ENCODE data around the gene CHTOP. TPM values are rescaled to one million over a fixed set of nuclear protein-coding genes. Genes with fewer than 3 reads are reported as not detected.

Gene CHTOP
- 27.6 and 30.9 TPM in 2 replicates for total RNA-seq

GRCh38 chr1:153633754-153634665 is at the start of gene CHTOP:
CHTOP (plus strand) TSS chr1:153634066; CDS start chr1:153636589, 2,523 bp downstream.

GRCh38 chr1:153612755-153613331 is 21.0 kb upstream of the CHTOP start, which contains the start of gene S100A16:
S100A16 (minus strand) TSS chr1:153613137; CDS start chr1:153608151, 4,986 bp downstream.

GRCh38 chr1:153616144-153616916 is 17.5 kb upstream of the CHTOP start, which contains the start of gene S100A14:
S100A14 (minus strand) TSS chr1:153616325; CDS start chr1:153615858, 467 bp downstream.

GRCh38 chr1:153626904-153627714 is 6.8 kb upstream of the CHTOP start, which contains the start of gene S100A13:
S100A13 (minus strand) TSS chr1:153627505; CDS start chr1:153626472, 1,033 bp downstream.

GRCh38 chr1:153627715-153628626 is 5.9 kb upstream of the CHTOP start, which contains the start of gene S100A1:
S100A1 (plus strand) TSS chr1:153628434; CDS start chr1:153630522, 2,088 bp downstream.

GRCh38 chr1:153658400-153659174 is 24.7 kb downstream of the CHTOP start, which contains the start of gene SNAPIN:
SNAPIN (plus strand) TSS chr1:153658703; CDS start chr1:153658744, 41 bp downstream.

GRCh38 chr1:153670859-153671627 is 37.2 kb downstream of the CHTOP start, which contains the start of gene ILF2:
ILF2 (minus strand) TSS chr1:153670993; CDS start chr1:153670922, 71 bp downstream.

GRCh38 chr1:153678519-153679336 is 44.9 kb downstream of the CHTOP start, which contains the start of gene NPR1:
NPR1 (plus strand) TSS chr1:153678688; CDS start chr1:153679109, 421 bp downstream.

Other genes starting within 250 kb of the CHTOP start
- gene S100A8, start 243.0 kb upstream of the CHTOP start, total RNA-seq: not detected in 2 replicates
- not detected in 2 replicates for gene S100A7A, start 217.5 kb upstream of the CHTOP start, total RNA-seq
- not detected in 2 replicates for gene S100A7, start 173.4 kb upstream of the CHTOP start, total RNA-seq
- gene S100A6, start 98.1 kb upstream of the CHTOP start, total RNA-seq: 822 and 1,175 TPM in 2 replicates
- 0.26 TPM in 1 of 2 replicates, not detected in the other for gene S100A5, start 93.1 kb upstream of the CHTOP start, total RNA-seq
- gene S100A4, start 88.3 kb upstream of the CHTOP start, total RNA-seq: 41.0 and 113 TPM in 2 replicates
- gene S100A3, start 84.8 kb upstream of the CHTOP start, total RNA-seq: 1.7 and 4.4 TPM in 2 replicates
- 0.98 and 2.4 TPM in 2 replicates for gene S100A2, start 68.2 kb upstream of the CHTOP start, total RNA-seq
- 92.6 and 247 TPM in 2 replicates for gene S100A16, start 20.9 kb upstream of the CHTOP start, total RNA-seq
- gene S100A14, start 17.7 kb upstream of the CHTOP start, total RNA-seq: 0.13 TPM in 1 of 2 replicates, not detected in the other
- gene S100A13, start 6.6 kb upstream of the CHTOP start, total RNA-seq: 38.4 and 57.6 TPM in 2 replicates
- 0.13 TPM in 1 of 2 replicates, not detected in the other for gene S100A1, start 5.6 kb upstream of the CHTOP start, total RNA-seq
- 41.0 and 47.6 TPM in 2 replicates for gene SNAPIN, start 24.6 kb downstream of the CHTOP start, total RNA-seq
- 101 and 107 TPM in 2 replicates for gene ILF2, start 36.9 kb downstream of the CHTOP start, total RNA-seq
- gene NPR1, start 44.6 kb downstream of the CHTOP start, total RNA-seq: 1.0 and 1.2 TPM in 2 replicates
- gene INTS3, start 94.0 kb downstream of the CHTOP start, total RNA-seq: 45.5 and 46.9 TPM in 2 replicates
- gene SLC27A3, start 141.3 kb downstream of the CHTOP start, total RNA-seq: 10.3 and 14.6 TPM in 2 replicates